LNCAP (cell line): ENCODE data around the gene SLC12A5.

Experiments
- CTCF ChIP-seq: fragments of 450-650 bp; IDR thresholded peaks from 2 replicates; pipeline ENCODE4 v1.5.1; 2017; ENCODE audit warnings: mild to moderate bottlenecking

The SLC12A5 gene

GRCh38 chr20:46002008-46002407 is 27.0 kb upstream of the SLC12A5 start:
- no peak for TF ChIP-seq CTCF

GRCh38 chr20:46004187-46004586 is 24.8 kb upstream of the SLC12A5 start:
- no peak for TF ChIP-seq CTCF

- TF ChIP-seq CTCF, result no peak
Observed at GRCh38 chr20:46004889-46005473, 24.0 kb upstream of the SLC12A5 start.

- no peak for TF ChIP-seq CTCF
Observed at GRCh38 chr20:46006022-46006705, 22.9 kb upstream of the SLC12A5 start.

GRCh38 chr20:46006964-46007363 is 22.1 kb upstream of the SLC12A5 start:
- no peak for TF ChIP-seq CTCF

- no peak for TF ChIP-seq CTCF
Observed at GRCh38 chr20:46007671-46008070, 21.3 kb upstream of the SLC12A5 start.

- TF ChIP-seq CTCF, result no peak
Observed at GRCh38 chr20:46009816-46010215, 19.2 kb upstream of the SLC12A5 start.
